HG02981 (cell line): ENCODE measurements around the gene PRKAG2.

Experiments used
- ATAC-seq: cut with Tn5 transposase; IDR thresholded peaks from one replicate; pipeline ENCODE4 v1.9.1; 2021; ENCODE audit warnings: mild to moderate bottlenecking, moderate library complexity; ENCODE audit not compliant: unreplicated experiment

PRKAG2 gene

DNA sequence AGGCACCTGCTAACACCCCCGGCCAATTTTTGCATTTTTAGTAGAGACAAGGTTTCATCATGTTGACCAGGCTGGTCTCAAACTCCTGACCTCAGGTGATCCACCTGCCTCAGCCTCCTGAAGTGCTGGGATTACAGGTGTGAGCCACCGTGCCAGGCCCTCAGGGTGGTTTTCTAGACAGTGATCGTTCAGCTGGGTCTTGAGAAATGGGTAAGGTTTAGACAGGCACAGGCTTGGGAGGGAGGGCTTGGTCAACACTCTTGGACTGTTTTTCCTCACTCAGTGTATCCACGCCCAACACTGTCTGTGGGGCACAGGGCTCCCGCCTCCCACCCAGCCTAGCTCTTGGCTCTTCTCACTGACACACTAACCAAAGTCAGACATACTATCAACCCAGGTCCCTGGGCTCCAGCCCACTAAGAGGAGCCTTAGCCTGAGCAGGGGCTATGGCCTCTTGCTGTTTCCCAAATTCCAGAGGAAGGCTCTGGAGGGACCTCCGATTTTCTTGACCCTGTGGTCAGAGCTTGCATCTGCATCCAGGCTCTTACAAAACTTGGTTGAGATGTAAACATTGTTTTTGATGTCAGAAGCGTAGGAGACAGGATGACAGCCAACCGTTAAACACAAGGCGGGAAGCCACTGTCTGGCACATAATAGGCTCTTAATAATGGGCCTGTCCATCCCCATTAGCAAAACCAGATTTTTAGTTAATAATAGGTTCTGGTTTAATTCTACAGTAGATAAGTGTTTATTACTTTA is 143.9 kb downstream of the PRKAG2 start:
- ATAC-seq: no peak

- no peak for ATAC-seq
Observed at GRCh38 chr7:151732292-151732691, 144.6 kb downstream of the PRKAG2 start.

DNA sequence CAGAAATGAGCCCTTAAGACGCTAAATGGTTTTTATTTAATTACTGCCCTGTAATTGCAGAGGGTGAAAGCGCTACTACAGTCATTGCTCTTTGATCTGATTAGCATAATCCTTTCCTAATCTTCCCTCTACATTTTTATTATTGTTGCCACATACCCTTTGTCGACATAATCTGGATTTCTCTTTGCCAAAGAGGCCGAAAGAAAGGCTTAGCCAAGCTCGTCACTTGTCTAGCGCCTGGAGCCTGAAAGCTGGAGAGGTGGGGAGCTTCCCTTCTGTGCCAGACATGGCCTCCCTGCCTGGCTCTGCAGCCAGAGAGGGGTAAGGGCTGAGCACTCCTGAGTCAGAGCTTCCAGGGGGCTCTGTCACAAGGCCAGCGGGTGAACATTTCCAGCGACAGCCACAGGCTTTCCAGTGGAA is 145.9 kb downstream of the PRKAG2 start:
- no peak for ATAC-seq

DNA sequence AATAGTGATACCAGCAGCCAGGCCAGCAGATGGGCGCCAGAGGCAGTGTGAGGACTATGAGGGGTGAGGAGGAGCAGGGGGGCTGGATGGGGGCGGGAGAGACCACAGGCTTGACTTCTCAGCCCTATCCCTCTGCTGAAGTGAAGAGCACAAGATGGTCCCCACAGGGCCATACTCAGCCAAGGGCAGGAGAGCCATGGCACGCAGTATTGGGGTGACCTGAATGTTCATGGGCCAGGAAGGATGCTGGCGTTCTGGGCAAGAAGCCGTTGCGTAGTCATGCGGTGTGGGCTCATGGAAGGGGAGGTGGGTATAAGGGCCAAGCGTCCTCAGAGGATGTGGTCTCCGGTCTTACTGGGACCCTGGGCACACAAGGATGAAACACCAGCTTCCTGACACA is 146.3 kb downstream of the PRKAG2 start:
- no peak for ATAC-seq

DNA sequence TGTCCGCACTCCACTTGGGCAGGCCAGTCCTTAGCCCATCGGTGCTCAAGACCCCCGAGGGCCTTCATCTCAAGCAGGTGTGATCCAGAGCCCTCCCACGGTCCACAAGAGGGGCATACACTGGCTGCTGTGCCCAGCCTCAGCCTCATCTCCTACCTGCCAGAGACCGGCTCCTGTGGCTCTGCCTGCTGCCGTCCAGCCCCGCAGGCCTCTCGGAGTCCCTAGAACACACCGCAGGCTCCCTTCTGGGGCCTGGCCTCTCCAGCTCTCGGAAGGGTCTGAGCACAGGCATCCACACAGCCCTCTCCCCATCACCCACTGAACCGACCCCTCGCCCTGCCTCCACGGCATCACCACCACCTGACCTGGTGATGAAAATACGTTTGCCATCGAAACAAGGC is 147.4 kb downstream of the PRKAG2 start:
- no peak for ATAC-seq

- ATAC-seq: no peak
Observed at GRCh38 chr7:151728746-151729145, 148.2 kb downstream of the PRKAG2 start.

GRCh38 chr7:151728286-151728660 is 148.6 kb downstream of the PRKAG2 start:
- ATAC-seq: no peak

DNA sequence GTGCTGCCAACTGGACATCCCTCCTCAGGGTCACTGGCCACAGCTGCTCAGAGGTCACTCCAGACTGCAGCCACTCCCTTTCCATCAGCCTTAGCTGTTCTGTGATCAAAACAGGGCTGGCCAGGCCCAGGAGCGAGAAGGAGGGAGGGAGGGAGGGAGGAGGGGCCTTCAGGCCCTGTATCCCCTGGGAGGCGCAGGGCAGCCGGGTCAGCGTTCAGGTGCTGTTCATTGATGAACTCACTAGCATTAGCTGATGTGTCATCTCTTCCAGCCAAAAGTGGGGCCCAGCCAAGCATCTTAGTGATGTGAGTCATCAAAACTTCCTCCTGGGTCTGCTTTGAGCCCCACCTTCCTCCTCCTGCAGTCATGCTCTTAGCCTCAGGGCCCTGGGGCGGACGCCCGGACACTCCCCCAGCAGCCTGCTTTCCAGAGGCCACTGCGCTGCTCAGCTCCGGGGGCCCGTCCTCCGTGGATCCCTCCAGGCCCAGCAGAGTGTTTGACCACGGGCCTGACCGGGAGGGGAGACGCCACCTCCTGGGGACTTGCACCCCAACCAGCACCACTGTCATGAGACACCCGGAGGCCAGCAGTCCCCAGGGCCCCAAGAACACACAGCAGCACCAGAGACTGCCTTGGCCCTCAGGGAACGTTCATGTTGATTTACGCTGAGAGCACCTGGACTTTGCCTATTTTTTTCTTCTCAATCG is 149.2 kb downstream of the PRKAG2 start:
- no peak for ATAC-seq

DNA sequence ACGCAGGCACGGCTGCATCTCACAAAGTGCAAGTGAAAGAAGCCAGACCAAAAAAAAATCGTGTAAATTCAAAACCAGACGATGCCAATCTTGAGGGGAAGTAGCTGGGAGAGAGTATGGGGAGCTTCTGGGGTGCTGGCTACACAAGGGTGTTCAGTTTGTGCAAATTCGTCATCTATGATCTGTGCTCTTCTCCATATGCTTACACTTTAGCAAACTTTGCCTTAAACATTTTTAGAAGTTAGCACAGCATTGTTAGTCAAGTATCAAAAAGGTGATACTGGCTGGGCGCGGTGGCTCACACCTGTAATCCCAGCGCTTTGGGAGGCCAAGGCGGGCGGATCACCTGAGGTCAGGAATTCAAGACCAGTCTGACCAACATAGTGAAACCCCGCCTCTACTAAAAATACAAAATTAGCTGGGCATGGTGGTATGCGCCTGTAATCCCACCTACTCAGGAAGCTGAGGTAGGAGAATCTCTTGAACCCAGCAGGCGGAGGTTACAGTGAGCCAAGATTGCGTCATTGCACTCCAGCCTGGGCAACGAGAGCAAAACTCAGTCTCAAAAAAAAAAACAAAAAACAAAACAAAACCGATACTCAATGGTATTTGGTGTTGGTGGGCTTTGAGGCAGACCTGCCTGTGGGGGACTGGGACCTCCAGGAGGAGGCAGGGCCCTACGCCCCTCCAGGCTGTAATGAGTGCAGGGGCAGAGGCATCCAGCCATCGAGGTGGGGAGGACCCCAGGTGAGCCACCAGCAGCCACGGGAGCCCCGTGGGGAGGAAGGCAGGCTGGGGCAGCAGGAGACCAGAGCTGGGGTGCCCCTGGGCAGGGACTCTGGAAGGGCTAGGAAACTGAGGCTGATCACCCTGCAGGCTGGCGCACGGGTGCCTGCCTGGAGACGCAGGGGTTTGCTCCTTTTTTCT is 150.0 kb downstream of the PRKAG2 start:
- no peak for ATAC-seq

- no peak for ATAC-seq
Observed at GRCh38 chr7:151725844-151726651, 150.9 kb downstream of the PRKAG2 start.

- ATAC-seq: no peak
Observed at GRCh38 chr7:151724920-151725584, 151.9 kb downstream of the PRKAG2 start.

- ATAC-seq: no peak
Observed at GRCh38 chr7:151724250-151724915, 152.5 kb downstream of the PRKAG2 start.

GRCh38 chr7:151723321-151723720 is 153.6 kb downstream of the PRKAG2 start:
- ATAC-seq: no peak

- ATAC-seq: no peak
Observed at GRCh38 chr7:151722533-151722932, 154.4 kb downstream of the PRKAG2 start.

- no peak for ATAC-seq
Observed at GRCh38 chr7:151721694-151722093, 155.2 kb downstream of the PRKAG2 start.

DNA sequence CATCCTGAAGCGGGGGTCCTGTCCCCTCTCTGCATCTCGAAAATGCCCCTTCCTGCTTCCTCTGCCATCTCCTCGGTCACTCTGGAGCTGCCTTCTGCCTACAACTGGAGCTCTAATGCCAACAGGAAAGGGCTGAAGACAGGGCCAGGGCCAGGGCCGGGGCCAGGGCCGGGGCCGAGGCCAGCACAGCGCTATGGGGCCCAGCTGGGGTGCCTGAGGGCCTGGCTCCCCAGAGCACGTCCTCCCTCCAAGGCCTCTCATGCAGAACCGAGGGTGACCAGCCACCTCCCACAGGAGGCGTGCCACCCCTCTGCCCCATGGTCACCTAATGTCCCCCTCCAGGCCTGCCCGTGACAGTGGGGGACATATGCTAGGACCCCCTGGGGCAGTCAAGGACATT is 155.7 kb downstream of the PRKAG2 start:
- no peak for ATAC-seq

- ATAC-seq: no peak
Observed at GRCh38 chr7:151720280-151720679, 156.6 kb downstream of the PRKAG2 start.

DNA sequence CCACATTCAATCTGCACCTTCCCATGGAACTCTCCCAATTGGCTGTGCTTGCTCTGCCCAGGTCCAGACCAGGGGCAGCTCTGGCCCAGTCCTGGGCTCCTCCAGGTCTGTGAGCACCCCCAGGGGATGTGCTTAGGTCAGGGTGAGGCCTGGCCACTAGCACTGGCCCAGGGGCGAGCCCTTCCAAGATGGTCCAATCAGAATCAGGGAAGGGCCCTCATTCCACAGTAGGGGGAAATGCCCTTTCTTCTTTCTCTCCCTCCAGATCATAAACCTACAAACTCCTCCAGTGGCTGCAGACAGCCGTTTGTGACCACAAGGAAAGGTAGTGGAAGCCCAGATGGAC is 157.0 kb downstream of the PRKAG2 start:
- no peak for ATAC-seq

DNA sequence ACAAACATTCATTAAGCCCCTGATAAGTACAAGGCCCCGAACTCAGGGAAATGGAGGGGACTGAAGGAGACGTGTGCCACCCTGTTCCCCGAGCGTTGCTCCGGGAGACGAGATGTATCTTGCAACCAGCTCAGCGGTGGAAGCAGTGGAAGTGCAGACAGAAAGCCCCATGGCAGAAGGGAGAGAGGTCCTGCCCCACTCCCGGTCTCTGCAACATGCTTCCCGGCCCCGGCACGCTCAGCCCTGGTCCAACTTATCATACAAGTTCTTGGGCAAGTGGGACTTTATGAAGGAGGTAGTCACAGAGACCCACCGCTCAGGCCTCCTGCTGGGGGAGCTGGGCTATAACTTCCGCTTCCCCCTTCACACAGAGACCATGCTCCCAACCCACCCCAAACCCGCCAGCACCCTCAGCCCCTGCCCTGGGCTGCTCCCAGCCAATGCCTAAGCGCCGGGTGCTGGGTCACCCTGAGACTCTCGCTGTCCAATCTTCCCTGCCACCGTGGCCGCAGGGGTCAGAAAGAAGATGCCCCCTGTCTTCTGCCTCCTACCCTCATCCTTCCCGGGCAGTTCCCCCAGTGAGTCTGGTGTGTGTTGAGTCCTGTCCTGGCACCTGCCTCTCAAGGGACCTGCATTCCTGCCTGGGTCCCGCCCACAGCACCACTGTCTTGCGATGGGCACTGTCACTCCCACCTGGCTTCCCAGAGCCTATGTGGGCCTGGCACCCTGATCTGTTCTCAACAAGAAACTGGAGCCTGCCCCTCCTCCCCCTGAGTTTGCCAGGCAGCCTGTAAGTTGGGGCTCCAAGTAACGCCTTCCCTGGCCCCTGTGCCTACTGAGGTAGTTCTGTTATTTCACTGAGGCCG is 157.7 kb downstream of the PRKAG2 start:
- ATAC-seq: no peak
